Trophoblast cell (in vitro differentiated cells and primary cell): ENCODE results near the gene FOXO6.

ENCODE experiments used
- DNase-seq, 2 donors: peaks; one replicate each; pipeline ENCODE4 v3.0.0-alpha.2; 2016
- H2AFZ ChIP-seq: 2 replicates; pipeline ENCODE4 v1.6.1; 2013; ENCODE audit warnings: low read length, moderate library complexity, mild to moderate bottlenecking; ENCODE audit not compliant: insufficient read depth, poor library complexity
- H2AK5ac ChIP-seq: 2 replicates; pipeline ENCODE4 v1.6.1; 2013; ENCODE audit warnings: mild to moderate bottlenecking, low read length
- H2BK120ac ChIP-seq: 2 replicates; pipeline ENCODE4 v1.6.1; 2013; ENCODE audit warnings: low read length, mild to moderate bottlenecking, moderate library complexity; ENCODE audit not compliant: insufficient read depth, poor library complexity
- H2BK12ac ChIP-seq: 2 replicates; pipeline ENCODE4 v1.6.1; 2013; ENCODE audit warnings: mild to moderate bottlenecking, low read length, moderate library complexity
- H2BK5ac ChIP-seq: 2 replicates; pipeline ENCODE4 v1.6.1; 2013; ENCODE audit warnings: low read length, low read depth, moderate library complexity, mild to moderate bottlenecking; ENCODE audit not compliant: poor library complexity
- H3K14ac ChIP-seq: 2 replicates; pipeline ENCODE4 v1.6.1; 2013; ENCODE audit warnings: mild to moderate bottlenecking, low read length
- H3K18ac ChIP-seq: 2 replicates; pipeline ENCODE4 v1.6.1; 2013; ENCODE audit warnings: mild to moderate bottlenecking, low read length
- H3K23ac ChIP-seq: 2 replicates; pipeline ENCODE4 v1.6.1; 2013; ENCODE audit warnings: low read length
- H3K27ac ChIP-seq: 2 replicates; pipeline ENCODE4 v1.5.1; 2013; ENCODE audit warnings: low read depth, mild to moderate bottlenecking, inconsistent platforms, low read length, moderate library complexity
- H3K27me3 ChIP-seq: 2 replicates; pipeline ENCODE4 v1.6.1; 2013; ENCODE audit warnings: inconsistent platforms, mild to moderate bottlenecking, low read length, moderate library complexity; ENCODE audit not compliant: insufficient read depth
- H3K36me3 ChIP-seq, 2 experiments: 1 replicate in 1 of 2; 2 replicates in 1 of 2; pipeline ENCODE4 v1.6.1; 2013; ENCODE audit warnings: low read length in 2 of 2, mild to moderate bottlenecking in 2 of 2, moderate library complexity in 1 of 2; ENCODE audit not compliant: insufficient read depth in 2 of 2, control insufficient read depth in 1 of 2
- H3K4ac ChIP-seq: 2 replicates; pipeline ENCODE4 v1.6.1; 2013; ENCODE audit warnings: low read depth, mild to moderate bottlenecking, low read length, moderate library complexity
- H3K4me1 ChIP-seq, 2 experiments: 1 replicate in 1 of 2; 2 replicates in 1 of 2; pipeline ENCODE4 v1.6.1; 2013; ENCODE audit warnings: low read length in 2 of 2, mild to moderate bottlenecking in 2 of 2, moderate library complexity in 1 of 2; ENCODE audit not compliant: insufficient read depth in 2 of 2, control insufficient read depth in 1 of 2
- H3K4me2 ChIP-seq: 2 replicates; pipeline ENCODE4 v1.6.1; 2013; ENCODE audit warnings: inconsistent platforms, mild to moderate bottlenecking, low read length, moderate library complexity
- H3K4me3 ChIP-seq: 2 replicates; pipeline ENCODE4 v1.5.1; 2013; ENCODE audit warnings: mild to moderate bottlenecking, low read depth, low read length, inconsistent platforms
- H3K79me1 ChIP-seq: one replicate; pipeline ENCODE4 v1.6.1; 2013; ENCODE audit warnings: low read length
- H3K79me2 ChIP-seq: 2 replicates; pipeline ENCODE4 v1.6.1; 2013; ENCODE audit warnings: low read length, mild to moderate bottlenecking; ENCODE audit not compliant: control insufficient read depth, insufficient read depth, poor library complexity
- H3K9ac ChIP-seq: 2 replicates; pipeline ENCODE4 v1.6.1; 2013; ENCODE audit warnings: mild to moderate bottlenecking, low read length
- H3K9me3 ChIP-seq: 2 replicates; pipeline ENCODE4 v1.6.1; 2013; ENCODE audit warnings: low read depth, mild to moderate bottlenecking, control low read depth, inconsistent platforms, low read length; ENCODE audit not compliant: insufficient read depth
- H4K12ac ChIP-seq: 2 replicates; pipeline ENCODE4 v1.6.1; 2013; ENCODE audit warnings: low read depth, mild to moderate bottlenecking, low read length, moderate library complexity
- H4K8ac ChIP-seq: 2 replicates; pipeline ENCODE4 v1.6.1; 2013; ENCODE audit warnings: low read depth, mild to moderate bottlenecking, low read length, moderate library complexity
- H4K91ac ChIP-seq: one replicate; pipeline ENCODE4 v1.6.1; 2013; ENCODE audit warnings: low read depth, mild to moderate bottlenecking, low read length, moderate library complexity
- WGBS: extraction: QIAGEN DNeasy Blood & Tissue Kit; methylation state at CpG from one replicate; pipeline ENCODE4 v1.1.7; 2013; ENCODE audit warnings: missing lambda C conversion rate; ENCODE audit not compliant: insufficient read length, insufficient coverage; ENCODE audit errors: extremely low coverage; 5-methylcytosine and 5-hydroxymethylcytosine counted together

The FOXO6 gene

GRCh38 chr1:41394369-41394744 is 33.1 kb downstream of the FOXO6 start:
- WGBS = no CpG with 5 or more reads among the region's 10 CpGs
- Histone ChIP-seq H2AK5ac (no peak overlapping the region), H2BK12ac (no peak overlapping the region), H3K36me3 (no peaks in the 10 kb centered on the region), H3K27ac (no peak overlapping the region), H3K4me3 (no peak overlapping the region), H4K91ac (no peak overlapping the region), H3K9ac (no peak overlapping the region), H3K23ac (no peak overlapping the region), H3K27me3 (no peaks in the 10 kb centered on the region), H3K79me1 (no peaks in the 10 kb centered on the region), H3K18ac (no peak overlapping the region), H3K79me2 (no peaks in the 10 kb centered on the region), H4K8ac (no peak overlapping the region), H3K4me2 (no peak overlapping the region), H4K12ac (no peak overlapping the region), H3K4me1 (peaks cover 0 to 2% of the 10 kb centered on the region in 2 experiments), H2BK5ac (no peak overlapping the region), H3K14ac (no peak overlapping the region), H3K9me3 (peaks cover 2% of the 10 kb centered on the region), H3K4ac (no peak overlapping the region), H2BK120ac (no peak overlapping the region), H2AFZ (no peak overlapping the region)
- no peak for DNase-seq

- peaks cover 0 to 2% of the 10 kb centered on the region in 2 experiments for H3K4me1 ChIP-seq
- H3K4me2 ChIP-seq = no peak overlapping the region
- no peaks in the 10 kb centered on the region for H3K36me3 ChIP-seq
- H2AK5ac ChIP-seq = no peak overlapping the region
- H4K12ac ChIP-seq = no peak overlapping the region
- H3K4ac ChIP-seq = no peak overlapping the region
- H4K8ac ChIP-seq = no peak overlapping the region
- no peak overlapping the region for H3K4me3 ChIP-seq
- no peaks in the 10 kb centered on the region for H3K79me2 ChIP-seq
- DNase-seq = no peak
- H2BK12ac ChIP-seq = no peak overlapping the region
- peaks cover 4% of the 10 kb centered on the region for H3K9me3 ChIP-seq
- no peaks in the 10 kb centered on the region for H3K27me3 ChIP-seq
- H2AFZ ChIP-seq = no peak overlapping the region
- H3K14ac ChIP-seq = no peak overlapping the region
- no peak overlapping the region for H3K18ac ChIP-seq
- no peak overlapping the region for H2BK5ac ChIP-seq
- H3K9ac ChIP-seq = no peak overlapping the region
- H3K23ac ChIP-seq = no peak overlapping the region
- H4K91ac ChIP-seq = no peak overlapping the region
- no peak overlapping the region for H3K27ac ChIP-seq
- no peaks in the 10 kb centered on the region for H3K79me1 ChIP-seq
- H2BK120ac ChIP-seq = no peak overlapping the region
- 100% methylated on average over 1 of the region's 14 CpGs for WGBS
Observed at GRCh38 chr1:41394959-41395956, 34.0 kb downstream of the FOXO6 start.

- DNase-seq = no peak
- no peak overlapping the region for H4K8ac ChIP-seq
- no CpG with 5 or more reads among the region's 14 CpGs for WGBS
- no peak overlapping the region for H2BK12ac ChIP-seq
- H2AK5ac ChIP-seq = no peak overlapping the region
- H3K4me2 ChIP-seq = no peak overlapping the region
- no peak overlapping the region for H2AFZ ChIP-seq
- H3K79me1 ChIP-seq = no peaks in the 10 kb centered on the region
- no peak overlapping the region for H4K91ac ChIP-seq
- no peaks in the 10 kb centered on the region for H3K79me2 ChIP-seq
- H3K14ac ChIP-seq = no peak overlapping the region
- no peak overlapping the region for H2BK120ac ChIP-seq
- no peak overlapping the region for H3K18ac ChIP-seq
- peaks cover 0 to 2% of the 10 kb centered on the region in 2 experiments for H3K4me1 ChIP-seq
- no peaks in the 10 kb centered on the region for H3K36me3 ChIP-seq
- no peak overlapping the region for H2BK5ac ChIP-seq
- H3K4ac ChIP-seq = no peak overlapping the region
- no peaks in the 10 kb centered on the region for H3K27me3 ChIP-seq
- no peak overlapping the region for H3K9ac ChIP-seq
- no peak overlapping the region for H3K23ac ChIP-seq
- H3K27ac ChIP-seq = no peak overlapping the region
- H3K4me3 ChIP-seq = no peak overlapping the region
- H3K9me3 ChIP-seq = peaks cover 4% of the 10 kb centered on the region
- H4K12ac ChIP-seq = no peak overlapping the region
Observed at GRCh38 chr1:41396084-41396483, 34.9 kb downstream of the FOXO6 start.

- Histone ChIP-seq H3K9ac (no peak overlapping the region), H2BK12ac (no peak overlapping the region), H4K12ac (no peak overlapping the region), H3K36me3 (no peaks in the 10 kb centered on the region), H2AFZ (no peak overlapping the region), H4K8ac (no peak overlapping the region), H4K91ac (no peak overlapping the region), H3K4me3 (no peak overlapping the region), H3K27ac (no peak overlapping the region), H3K14ac (no peak overlapping the region), H2BK120ac (no peak overlapping the region), H2AK5ac (no peak overlapping the region), H3K79me1 (no peaks in the 10 kb centered on the region), H3K23ac (no peak overlapping the region), H3K18ac (no peak overlapping the region), H3K9me3 (peaks cover 4% of the 10 kb centered on the region), H3K27me3 (no peaks in the 10 kb centered on the region), H3K4me1 (peaks cover 0 to 2% of the 10 kb centered on the region in 2 experiments), H2BK5ac (no peak overlapping the region), H3K4me2 (no peak overlapping the region), H3K79me2 (no peaks in the 10 kb centered on the region), H3K4ac (no peak overlapping the region)
- no CpG with 5 or more reads among the region's 5 CpGs for WGBS
- DNase-seq = no peak
Observed at GRCh38 chr1:41397020-41397419, 35.8 kb downstream of the FOXO6 start.
